Activated CD4-positive, CD25-positive, alpha-beta regulatory T cell (primary cell): ENCODE measurements around the gene UNC79.
"Not testable (repeated sequence)": the region's sequence is repeated elsewhere in the genome, so short reads cannot be mapped to it uniquely, and the experiment has no call there.

Experiments
- DNase-seq, 4 experiments: peaks; one replicate each; lab custom pipeline; 2025; lab: John Stamatoyannopoulos, UW

The UNC79 gene

GRCh38 chr14:93493622-93494021 lies 62.9 kb downstream of the UNC79 start:
- DNase-seq: not testable (repeated sequence)

GRCh38 chr14:93496856-93497741 lies 66.4 kb downstream of the UNC79 start:
- DNase-seq: no peak

GRCh38 chr14:93510056-93510455 lies 79.3 kb downstream of the UNC79 start:
- DNase-seq: no peak

DNA sequence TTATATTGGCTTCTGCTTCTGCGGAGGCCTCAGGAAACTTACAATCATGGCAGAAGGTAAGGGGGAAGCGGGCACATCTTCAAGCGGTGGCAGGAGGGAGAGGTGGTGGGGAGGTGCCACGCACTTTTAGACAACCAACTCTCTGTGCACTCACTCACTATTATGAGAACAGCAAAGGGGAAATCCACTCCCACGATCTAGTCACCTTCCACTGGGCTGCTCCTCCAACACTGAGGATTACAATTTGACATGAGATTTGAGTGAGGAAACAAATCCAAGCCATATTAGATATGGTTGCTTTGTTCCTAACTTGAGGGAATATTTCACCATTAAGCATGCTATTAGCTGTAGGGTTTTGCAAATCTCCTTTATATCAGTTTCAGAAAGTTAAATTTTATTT lies 80.3 kb downstream of the UNC79 start:
- no peak for DNase-seq

- no peak for DNase-seq
Observed at GRCh38 chr14:93520053-93520607, 89.4 kb downstream of the UNC79 start.

- no peak for DNase-seq
Observed at GRCh38 chr14:93522221-93522620, 91.5 kb downstream of the UNC79 start.

DNA sequence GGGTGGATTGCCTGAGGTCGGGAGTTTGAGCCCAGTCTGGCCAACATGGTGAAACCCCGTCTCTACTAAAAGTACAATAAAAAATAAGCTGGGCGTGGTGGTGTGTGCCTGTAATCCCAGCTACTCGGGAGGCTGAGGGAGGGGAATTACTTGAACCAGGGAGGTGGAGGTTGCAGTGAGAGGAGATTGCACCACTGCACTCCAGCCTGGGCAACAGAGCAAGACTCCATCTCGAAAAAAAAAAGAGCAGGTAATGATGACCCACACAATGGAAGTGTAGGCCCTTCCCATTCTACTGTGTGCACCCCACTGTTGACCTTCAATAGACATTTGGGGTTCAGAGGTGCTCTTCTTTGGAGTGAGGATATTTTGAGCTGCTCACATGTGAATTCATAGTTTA lies 94.5 kb downstream of the UNC79 start:
- DNase-seq: not testable (repeated sequence)

GRCh38 chr14:93525696-93526451 lies 95.1 kb downstream of the UNC79 start:
- DNase-seq: no peak

DNA sequence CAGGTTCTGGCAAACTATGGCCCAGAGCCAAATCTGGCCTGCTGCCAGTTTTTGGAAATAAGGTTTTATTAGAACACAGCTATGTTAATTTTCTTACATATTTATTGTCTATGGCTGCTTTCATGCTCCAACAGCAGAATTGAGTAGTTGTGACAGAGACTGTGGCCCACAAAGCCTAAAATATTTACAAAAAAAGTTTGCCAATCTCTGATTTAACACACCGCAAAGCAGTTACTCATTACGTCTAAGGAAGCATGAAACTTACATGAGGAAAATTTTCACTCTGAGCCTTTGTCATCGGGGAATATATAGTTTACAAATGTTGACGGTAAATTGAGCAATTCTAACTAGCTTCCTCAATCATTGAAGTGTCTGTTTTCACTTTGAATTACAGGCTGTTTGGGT lies 96.5 kb downstream of the UNC79 start:
- no peak for DNase-seq

GRCh38 chr14:93528884-93529558 lies 98.3 kb downstream of the UNC79 start:
- DNase-seq: no peak

- no peak for DNase-seq
Observed at GRCh38 chr14:93531644-93532043, 100.9 kb downstream of the UNC79 start.

DNA sequence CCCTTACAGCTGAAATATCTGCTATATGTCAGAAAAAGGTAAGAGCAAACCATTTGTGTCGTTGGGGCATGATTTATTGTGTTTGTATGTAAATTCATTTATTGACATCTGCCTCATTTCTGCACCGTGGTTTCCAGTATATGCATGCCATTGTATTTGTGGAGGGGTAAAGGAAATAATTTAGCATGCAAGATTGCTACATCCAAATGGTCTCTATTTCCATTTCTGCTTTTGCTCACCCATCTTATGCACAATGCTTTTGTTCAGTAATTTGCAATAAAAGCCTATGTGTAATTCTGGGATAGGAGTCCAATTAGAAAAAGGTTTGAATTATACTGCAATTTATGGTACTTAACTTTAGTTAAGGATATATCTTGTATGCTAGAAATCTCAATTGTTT lies 101.8 kb downstream of the UNC79 start:
- no peak for DNase-seq

- no peak for DNase-seq
Observed at GRCh38 chr14:93533437-93533836, 102.7 kb downstream of the UNC79 start.

GRCh38 chr14:93533842-93534241 lies 103.1 kb downstream of the UNC79 start:
- DNase-seq: no peak

DNA sequence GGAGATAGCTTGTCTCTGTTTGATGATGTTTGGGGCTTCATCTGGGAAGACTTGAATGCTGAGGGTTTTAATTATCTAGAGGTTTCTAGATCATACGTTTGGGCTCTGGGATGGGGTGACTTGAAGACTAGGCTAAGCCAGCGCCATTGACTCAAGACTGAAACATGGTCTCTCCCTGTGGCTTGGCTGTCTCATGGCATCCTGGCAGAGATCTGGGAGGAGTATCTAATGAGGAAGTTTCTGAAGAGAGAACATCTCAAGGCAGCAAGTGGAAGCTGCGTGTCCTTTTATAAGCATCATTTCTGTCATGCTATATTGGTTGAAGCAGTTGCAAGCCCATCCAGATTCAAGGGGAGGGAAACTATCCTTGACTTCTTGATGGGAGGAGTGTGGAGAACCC lies 104.8 kb downstream of the UNC79 start:
- no peak for DNase-seq

- DNase-seq: no peak
Observed at GRCh38 chr14:93536945-93537344, 106.2 kb downstream of the UNC79 start.

DNA sequence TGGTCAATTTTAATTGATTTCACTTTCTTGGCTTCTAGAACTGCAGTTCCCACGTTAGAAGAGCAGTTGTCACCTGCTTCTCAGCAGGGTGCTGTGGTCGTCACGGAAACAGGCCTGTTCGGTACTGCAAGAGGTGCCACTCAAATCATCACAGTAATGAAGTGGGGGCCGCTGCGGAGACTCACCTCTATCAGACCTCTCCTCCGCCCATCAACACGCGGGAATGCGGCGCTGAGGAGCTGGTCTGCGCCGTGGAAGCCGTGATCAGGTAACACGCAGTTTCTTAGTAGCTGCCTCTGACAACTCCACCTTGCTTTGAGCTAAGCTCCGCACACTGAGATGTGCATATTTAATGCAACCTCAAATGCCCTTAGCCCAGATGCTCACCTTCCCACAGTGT lies 107.2 kb downstream of the UNC79 start:
- no peak for DNase-seq

DNA sequence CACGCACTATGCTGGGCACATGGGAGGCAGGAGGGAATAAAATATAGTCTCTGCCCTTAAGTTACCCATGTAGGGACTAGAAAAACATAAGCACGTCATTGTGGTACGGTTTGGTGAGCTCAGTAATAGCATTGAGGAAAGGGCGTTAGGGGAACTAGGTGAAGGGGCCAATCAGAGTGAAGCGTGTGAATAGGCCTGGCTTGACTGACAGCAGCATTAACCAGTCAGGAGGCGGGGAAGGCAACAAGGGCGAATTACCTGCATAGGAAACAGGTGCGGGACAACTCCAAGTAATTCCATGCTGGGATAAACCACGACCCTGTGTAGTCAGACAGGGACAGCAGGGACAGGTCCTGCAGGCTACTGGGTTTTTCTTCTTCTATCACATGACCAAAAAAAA lies 107.7 kb downstream of the UNC79 start:
- no peak for DNase-seq

DNA sequence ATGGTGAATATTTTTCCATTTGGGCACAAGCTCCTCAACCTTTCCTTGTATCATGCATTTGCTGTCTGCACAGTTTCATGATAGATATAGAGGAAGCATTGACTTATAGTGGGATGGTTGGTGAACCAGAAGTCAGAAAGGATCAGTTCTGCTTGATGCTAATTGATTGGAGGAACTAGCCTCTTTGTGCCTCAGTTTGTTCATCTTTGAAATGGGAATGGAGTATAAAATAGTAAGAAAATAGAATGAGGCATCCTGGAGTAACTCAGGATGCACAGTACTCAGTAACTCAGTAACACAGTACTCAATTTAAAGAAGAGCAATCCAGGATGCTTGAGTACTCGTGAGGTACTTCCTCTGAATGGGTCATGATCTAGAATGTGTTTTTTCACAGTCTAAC lies 109.5 kb downstream of the UNC79 start:
- no peak for DNase-seq

DNA sequence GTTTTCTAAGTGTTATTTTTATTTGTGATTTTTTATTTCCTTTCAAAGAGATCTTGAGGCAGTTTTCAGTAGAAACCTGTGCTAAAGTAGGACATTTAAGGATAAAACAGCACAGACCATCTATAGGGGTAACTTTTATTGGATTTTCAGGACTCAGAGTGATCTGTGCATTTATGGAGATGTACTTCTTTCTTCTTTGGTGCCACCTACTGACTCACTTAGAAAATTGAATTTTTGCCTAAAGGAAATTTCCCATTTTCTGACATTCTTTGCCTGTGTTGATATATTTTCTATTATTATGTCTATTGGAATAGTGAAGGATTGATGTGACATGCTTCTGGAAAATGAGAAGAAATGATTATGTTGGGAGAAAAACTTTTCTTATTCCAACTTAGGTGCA lies 113.0 kb downstream of the UNC79 start:
- no peak for DNase-seq

- no peak for DNase-seq
Observed at GRCh38 chr14:93544212-93544611, 113.5 kb downstream of the UNC79 start.

DNA sequence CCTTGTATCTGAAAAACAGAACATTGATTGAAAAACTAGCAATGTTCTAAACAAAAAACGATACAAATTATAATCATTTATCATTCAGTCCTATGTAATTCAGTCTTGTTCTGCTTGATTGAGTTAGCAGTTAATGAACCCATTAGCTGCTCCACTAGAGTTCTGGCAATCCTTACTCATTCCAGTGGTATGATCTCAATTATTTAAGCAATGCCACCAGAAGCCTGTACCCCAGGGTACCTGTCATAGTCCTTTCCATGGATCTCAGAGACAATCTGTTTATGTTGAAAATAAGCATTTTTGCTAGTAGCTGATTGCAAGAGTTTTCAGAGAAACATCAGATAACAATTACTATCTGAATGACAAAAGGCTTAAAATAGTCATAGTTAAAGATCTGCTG lies 115.9 kb downstream of the UNC79 start:
- no peak for DNase-seq
